Progenitor cell of endocrine pancreas (in vitro differentiated cells): Measurements from ENCODE around the gene DNAJB11. TPM values are rescaled to one million over a fixed set of nuclear protein-coding genes. Genes with fewer than 3 reads are reported as not detected.

Experiments
- DNase-seq: peaks from one replicate; pipeline ENCODE4 v3.0.0; 2021; ENCODE audit warnings: low spot score; ENCODE audit not compliant: unreplicated experiment
- H3K27ac Mint-ChIP-seq: 2 replicates; pipeline ENCODE4 v1.8.0; 2021; ENCODE audit warnings: mild to moderate bottlenecking, moderate library complexity, mixed read lengths
- H3K27me3 Mint-ChIP-seq: 2 replicates; pipeline ENCODE4 v1.8.0; 2021; ENCODE audit warnings: mixed read lengths
- H3K36me3 Mint-ChIP-seq: 2 replicates; pipeline ENCODE4 v1.8.0; 2022; ENCODE audit warnings: mixed read lengths; ENCODE audit not compliant: insufficient read depth
- H3K4me1 Mint-ChIP-seq: 2 replicates; pipeline ENCODE4 v1.8.0; 2021; ENCODE audit warnings: low read depth, mixed read lengths
- H3K4me3 Mint-ChIP-seq: 2 replicates; pipeline ENCODE4 v1.8.0; 2021; ENCODE audit warnings: low read depth, mild to moderate bottlenecking, moderate library complexity, mixed read lengths
- H3K9me3 Mint-ChIP-seq: 2 replicates; pipeline ENCODE4 v1.8.0; 2021; ENCODE audit warnings: low read depth, mixed read lengths
- long read RNA-seq: library from polyadenylated mRNA; unstranded; transcript quantifications from one replicate; pipeline ENCODE4 v2.0.0, GENCODE V29; 2020
- total RNA-seq: library from RNA; stranded (reverse); gene quantifications from 2 replicates; pipeline ENCODE4 v1.2.1, GENCODE V29; 2021
- TF ChIP-seq, protein P1 (sequence below): fragments of 200-600 bp; sonication (generic); IDR thresholded peaks from one replicate; pipeline ENCODE4 v1.5.0; 2021; ENCODE audit warnings: antibody characterized with exemption, mild to moderate bottlenecking; ENCODE audit not compliant: unreplicated experiment

The DNAJB11 gene
- total RNA-seq, result 53.4 and 63.7 TPM in 2 replicates
- long read RNA-seq, full-length matches to known transcripts, result 43 of 47 reads
- long read RNA-seq, partial matches to known transcripts, result 4 of 47 reads
- long read RNA-seq, other reads (novel, unspliced or antisense), result 0 of 47 reads

DNA sequence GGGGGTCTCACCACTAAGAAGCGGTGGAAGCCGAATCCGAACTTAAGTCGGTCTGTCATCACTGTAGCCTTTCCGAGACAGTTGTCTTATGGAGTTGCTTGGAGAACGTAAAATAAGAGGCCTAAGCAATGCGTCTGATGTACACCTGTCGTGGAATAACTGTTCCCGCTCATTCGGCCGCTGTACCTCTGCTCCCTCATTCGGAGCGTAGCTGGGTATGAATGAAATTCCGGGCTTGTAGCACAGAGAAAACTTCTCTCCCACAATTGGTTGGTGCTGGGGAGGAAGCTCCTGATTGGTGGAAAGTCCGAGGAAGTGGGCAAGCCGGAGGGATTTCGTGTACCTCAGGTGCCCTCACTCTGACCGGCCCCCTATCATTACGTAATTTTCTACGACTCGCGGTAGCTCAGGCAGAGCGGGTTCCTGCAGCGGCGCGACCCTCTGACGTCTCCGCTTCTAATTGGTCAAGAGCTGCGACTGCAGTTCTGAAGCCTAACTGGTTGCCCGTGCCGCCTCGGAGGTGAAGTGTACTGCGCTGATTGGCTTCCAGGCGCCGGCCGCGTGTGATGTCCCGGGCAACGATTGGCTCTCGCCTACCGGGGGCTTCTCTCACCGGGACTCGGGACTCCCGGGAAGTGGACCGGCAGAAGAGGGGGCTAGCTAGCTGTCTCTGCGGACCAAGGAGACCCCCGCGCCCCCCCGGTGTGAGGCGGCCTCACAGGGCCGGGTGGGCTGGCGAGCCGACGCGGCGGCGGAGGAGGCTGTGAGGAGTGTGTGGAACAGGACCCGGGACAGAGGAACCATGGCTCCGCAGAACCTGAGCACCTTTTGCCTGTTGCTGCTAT, at the start of gene DNAJB11:
DNAJB11 (plus strand) TSS at position 625 of the 845 bp plus-strand sequence; CDS start at position 803, 178 bp downstream.
- Mint-ChIP-seq H3K27ac (peak within 1 kb of the TSS; percentile 98), H3K27me3 (no peaks in the 10 kb centered on the region), H3K9me3 (no peaks in the 10 kb centered on the region), H3K4me3 (peak within 1 kb of the TSS; percentile 92), H3K4me1 (peaks cover 26% of the 10 kb centered on the region), H3K36me3 (peaks cover 7% of the 10 kb centered on the region)
- TF ChIP-seq, protein P1, sequence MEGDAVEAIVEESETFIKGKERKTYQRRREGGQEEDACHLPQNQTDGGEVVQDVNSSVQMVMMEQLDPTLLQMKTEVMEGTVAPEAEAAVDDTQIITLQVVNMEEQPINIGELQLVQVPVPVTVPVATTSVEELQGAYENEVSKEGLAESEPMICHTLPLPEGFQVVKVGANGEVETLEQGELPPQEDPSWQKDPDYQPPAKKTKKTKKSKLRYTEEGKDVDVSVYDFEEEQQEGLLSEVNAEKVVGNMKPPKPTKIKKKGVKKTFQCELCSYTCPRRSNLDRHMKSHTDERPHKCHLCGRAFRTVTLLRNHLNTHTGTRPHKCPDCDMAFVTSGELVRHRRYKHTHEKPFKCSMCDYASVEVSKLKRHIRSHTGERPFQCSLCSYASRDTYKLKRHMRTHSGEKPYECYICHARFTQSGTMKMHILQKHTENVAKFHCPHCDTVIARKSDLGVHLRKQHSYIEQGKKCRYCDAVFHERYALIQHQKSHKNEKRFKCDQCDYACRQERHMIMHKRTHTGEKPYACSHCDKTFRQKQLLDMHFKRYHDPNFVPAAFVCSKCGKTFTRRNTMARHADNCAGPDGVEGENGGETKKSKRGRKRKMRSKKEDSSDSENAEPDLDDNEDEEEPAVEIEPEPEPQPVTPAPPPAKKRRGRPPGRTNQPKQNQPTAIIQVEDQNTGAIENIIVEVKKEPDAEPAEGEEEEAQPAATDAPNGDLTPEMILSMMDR, result no peak
- DNase-seq, result peak; percentile 98

DNA sequence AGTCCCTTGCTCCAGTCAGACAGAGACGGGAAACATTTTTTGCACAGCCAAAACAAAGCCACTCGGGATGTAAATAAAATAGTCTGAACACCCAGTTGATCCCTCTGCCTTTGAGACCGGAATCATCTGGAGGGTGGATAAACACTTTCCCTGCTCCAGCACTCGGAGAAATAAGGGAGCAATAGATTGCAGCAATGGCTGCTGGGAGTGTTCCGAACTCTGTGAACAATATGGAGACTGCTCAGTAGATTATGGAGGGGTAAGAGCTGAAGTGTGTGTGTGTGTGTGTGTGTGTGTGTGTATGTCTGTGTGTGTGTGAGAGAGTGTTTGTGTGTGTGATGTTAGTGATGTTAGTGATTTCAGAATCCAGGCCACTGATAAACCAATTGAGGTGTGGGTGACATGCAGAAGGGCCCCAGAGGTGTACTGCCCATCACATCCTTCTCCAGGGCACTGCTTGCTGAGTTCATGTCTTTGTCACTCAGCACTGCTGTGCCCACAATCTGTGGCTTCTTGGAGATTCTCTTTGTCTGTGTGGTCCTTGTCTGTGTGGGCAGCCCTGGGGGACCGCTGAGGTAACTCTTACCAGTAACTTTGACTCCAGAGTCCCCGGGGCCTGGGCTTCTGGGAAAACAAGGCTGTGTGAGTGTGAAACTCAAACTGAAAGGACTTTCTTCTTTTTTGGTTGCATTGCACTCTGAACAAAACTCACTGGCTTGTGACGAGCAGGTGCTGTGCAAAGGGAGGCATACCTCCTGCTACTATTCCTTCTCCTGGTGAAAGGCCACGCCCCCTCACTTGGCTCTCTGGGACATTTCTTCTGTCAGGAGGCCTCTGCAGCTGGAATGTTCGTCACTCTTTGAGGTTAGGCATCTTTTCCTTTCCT, 49.3 kb upstream of the DNAJB11 start:
- Mint-ChIP-seq H3K9me3 (no peaks in the 10 kb centered on the region), H3K36me3 (no peaks in the 10 kb centered on the region), H3K4me3 (no peak overlapping the region), H3K27me3 (peaks cover 13% of the 10 kb centered on the region), H3K27ac (peak overlapping the region; percentile 0), H3K4me1 (peaks cover 27% of the 10 kb centered on the region)
- DNase-seq, result no peak
- TF ChIP-seq, protein P1, result no peak

DNA sequence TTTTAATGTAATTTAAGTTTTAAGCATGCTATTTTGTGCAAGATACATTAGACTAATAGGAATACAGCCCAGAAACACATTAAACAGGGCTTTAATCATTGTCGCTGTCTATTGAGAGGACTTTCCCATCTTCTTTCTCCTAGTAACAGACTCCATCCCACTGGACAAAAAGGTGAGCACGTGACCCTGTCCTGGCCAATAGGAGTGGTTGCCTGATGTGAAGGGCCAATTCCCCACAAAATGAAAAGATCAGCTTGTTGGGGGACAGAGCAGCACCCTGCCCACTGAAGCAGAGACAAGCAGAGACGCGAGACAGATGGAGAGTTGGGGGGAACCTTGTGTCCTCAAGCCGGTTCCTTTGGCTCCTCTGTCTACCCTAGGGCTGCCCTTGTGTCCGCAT, 47.5 kb upstream of the DNAJB11 start:
- H3K27me3 Mint-ChIP-seq, result peaks cover 15% of the 10 kb centered on the region
- DNase-seq, result no peak
- H3K9me3 Mint-ChIP-seq, result peaks cover 5% of the 10 kb centered on the region
- H3K36me3 Mint-ChIP-seq, result no peaks in the 10 kb centered on the region
- peaks cover 27% of the 10 kb centered on the region for H3K4me1 Mint-ChIP-seq
- TF ChIP-seq, protein P1, result no peak
- no peak overlapping the region for H3K4me3 Mint-ChIP-seq
- H3K27ac Mint-ChIP-seq, result no peak overlapping the region

DNA sequence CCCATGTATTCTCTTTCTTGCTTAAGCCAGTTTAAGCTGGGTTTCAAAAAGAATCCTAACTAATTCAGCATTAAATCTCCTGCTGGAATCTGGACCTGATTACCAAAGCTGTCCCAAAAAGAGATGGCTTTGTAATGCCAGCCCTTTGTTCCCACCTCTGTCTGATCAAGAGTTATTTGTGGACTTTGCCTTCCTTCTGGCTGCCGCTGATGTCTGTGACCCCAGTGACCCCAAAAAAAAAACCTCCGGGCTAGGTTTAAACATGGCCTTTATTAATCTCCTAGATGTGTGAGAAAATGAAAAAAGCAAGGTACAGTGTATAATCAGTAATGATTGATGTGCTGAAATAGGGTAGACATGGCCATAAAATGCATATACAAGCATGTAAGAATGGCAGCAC, 47.1 kb upstream of the DNAJB11 start:
- no peak for DNase-seq
- peaks cover 27% of the 10 kb centered on the region for H3K4me1 Mint-ChIP-seq
- no peak overlapping the region for H3K27ac Mint-ChIP-seq
- no peak overlapping the region for H3K4me3 Mint-ChIP-seq
- peaks cover 5% of the 10 kb centered on the region for H3K9me3 Mint-ChIP-seq
- H3K27me3 Mint-ChIP-seq, result peaks cover 14% of the 10 kb centered on the region
- no peaks in the 10 kb centered on the region for H3K36me3 Mint-ChIP-seq
- TF ChIP-seq, protein P1, result no peak

GRCh38 chr3:186524616-186525015, 45.9 kb upstream of the DNAJB11 start:
- Mint-ChIP-seq H3K27ac (peak overlapping the region; percentile 47), H3K27me3 (peaks cover 10% of the 10 kb centered on the region), H3K4me1 (peaks cover 27% of the 10 kb centered on the region), H3K4me3 (no peak overlapping the region), H3K36me3 (no peaks in the 10 kb centered on the region), H3K9me3 (peaks cover 7% of the 10 kb centered on the region)
- TF ChIP-seq, protein P1, result no peak
- DNase-seq, result no peak
